H9 (cell line): ENCODE data around the gene CYS1. TPM values are rescaled to one million over a fixed set of nuclear protein-coding genes. Genes with fewer than 3 reads are reported as not detected.

ENCODE experiments used
- DNase-seq: peaks from one replicate; pipeline ENCODE4 v3.0.0-alpha.2; 2017
- H2AFZ ChIP-seq: one replicate; pipeline ENCODE4 v1.6.1; 2013; ENCODE audit warnings: mild to moderate bottlenecking, low read length, control low read depth, moderate library complexity
- H2AK5ac ChIP-seq: 2 replicates; pipeline ENCODE4 v1.6.1; 2013; ENCODE audit warnings: low read length, control low read depth, mixed read lengths; ENCODE audit not compliant: insufficient read length
- H2BK120ac ChIP-seq: one replicate; pipeline ENCODE4 v1.6.1; 2013; ENCODE audit warnings: low read depth, mild to moderate bottlenecking, low read length, control low read depth, inconsistent platforms; ENCODE audit not compliant: poor library complexity, severe bottlenecking
- H2BK12ac ChIP-seq: 2 replicates; pipeline ENCODE4 v1.6.1; 2013; ENCODE audit warnings: low read length, control low read depth, mixed read lengths, low read depth; ENCODE audit not compliant: insufficient read length
- H2BK15ac ChIP-seq: 2 replicates; pipeline ENCODE4 v1.6.1; 2013; ENCODE audit warnings: low read depth, low read length, control low read depth
- H2BK20ac ChIP-seq: one replicate; pipeline ENCODE4 v1.6.1; 2013; ENCODE audit warnings: low read depth, mild to moderate bottlenecking, low read length, control low read depth, inconsistent platforms; ENCODE audit not compliant: poor library complexity, severe bottlenecking
- H2BK5ac ChIP-seq: 2 replicates; pipeline ENCODE4 v1.6.1; 2013; ENCODE audit warnings: low read length, control low read depth, mixed read lengths; ENCODE audit not compliant: insufficient read length
- H3K14ac ChIP-seq: 2 replicates; pipeline ENCODE4 v1.6.1; 2013; ENCODE audit warnings: low read length, control low read depth; ENCODE audit not compliant: insufficient read depth
- H3K18ac ChIP-seq: 2 replicates; pipeline ENCODE4 v1.6.1; 2013; ENCODE audit warnings: low read depth, mild to moderate bottlenecking, mixed read lengths, low read length, control low read depth; ENCODE audit not compliant: insufficient read length
- H3K23ac ChIP-seq: 2 replicates; pipeline ENCODE4 v1.6.1; 2013; ENCODE audit warnings: low read length, control low read depth, mixed read lengths, low read depth; ENCODE audit not compliant: insufficient read length
- H3K23me2 ChIP-seq: 2 replicates; pipeline ENCODE4 v1.6.1; 2013; ENCODE audit warnings: low read depth, mild to moderate bottlenecking, mixed read lengths, low read length, control low read depth; ENCODE audit not compliant: insufficient read length, poor library complexity, severe bottlenecking
- H3K27ac ChIP-seq: 2 replicates; pipeline ENCODE4 v1.5.1; 2013; ENCODE audit warnings: low read length, control low read depth, mixed read lengths, low read depth; ENCODE audit not compliant: insufficient read length
- H3K27me3 ChIP-seq: 2 replicates; pipeline ENCODE4 v1.6.1; 2013; ENCODE audit warnings: low read length, control low read depth, inconsistent platforms; ENCODE audit not compliant: insufficient read depth
- H3K4ac ChIP-seq: 2 replicates; pipeline ENCODE4 v1.6.1; 2013; ENCODE audit warnings: low read depth, mild to moderate bottlenecking, control low read depth, inconsistent platforms, low read length, moderate library complexity
- H3K4me1 ChIP-seq: 2 replicates; pipeline ENCODE4 v1.6.1; 2013; ENCODE audit warnings: low read length, control low read depth, inconsistent platforms; ENCODE audit not compliant: insufficient read depth
- H3K4me2 ChIP-seq: 2 replicates; pipeline ENCODE4 v1.6.1; 2013; ENCODE audit warnings: low read length, control low read depth, mixed read lengths; ENCODE audit not compliant: insufficient read length, insufficient read depth
- H3K56ac ChIP-seq: 2 replicates; pipeline ENCODE4 v1.6.1; 2013; ENCODE audit warnings: low read depth, mild to moderate bottlenecking, mixed read lengths, low read length, control low read depth; ENCODE audit not compliant: insufficient read length
- H3K79me1 ChIP-seq: 2 replicates; pipeline ENCODE4 v1.6.1; 2013; ENCODE audit warnings: low read depth, mild to moderate bottlenecking, moderate library complexity, low read length, control low read depth, inconsistent platforms; ENCODE audit not compliant: insufficient read depth, poor library complexity, severe bottlenecking
- H3K79me2 ChIP-seq: 2 replicates; pipeline ENCODE4 v1.6.1; 2013; ENCODE audit warnings: low read length, control low read depth, inconsistent platforms; ENCODE audit not compliant: insufficient read depth
- H3K9ac ChIP-seq: 2 replicates; pipeline ENCODE4 v1.6.1; 2013; ENCODE audit warnings: low read length, control low read depth, mixed read lengths; ENCODE audit not compliant: insufficient read length; ENCODE audit errors: extremely low read depth
- H3K9me3 ChIP-seq: one replicate; pipeline ENCODE4 v1.6.1; 2013; ENCODE audit warnings: low read depth, low read length, inconsistent platforms; ENCODE audit not compliant: control insufficient read depth
- H3T11ph ChIP-seq: one replicate; pipeline ENCODE4 v1.6.1; 2013; ENCODE audit warnings: mild to moderate bottlenecking, low read length, control low read depth, inconsistent platforms
- H4K20me1 ChIP-seq: one replicate; pipeline ENCODE4 v1.6.1; 2013; ENCODE audit not compliant: control insufficient read depth, insufficient read length, insufficient read depth
- H4K5ac ChIP-seq: 2 replicates; pipeline ENCODE4 v1.6.1; 2013; ENCODE audit warnings: low read depth, mild to moderate bottlenecking, mixed read lengths, low read length, control low read depth; ENCODE audit not compliant: insufficient read length
- H4K8ac ChIP-seq: replicated peaks from 2 replicates; pipeline ENCODE4 v1.6.1; 2013; ENCODE audit warnings: low read length, control low read depth, mixed read lengths, low read depth; ENCODE audit not compliant: insufficient read length
- H4K91ac ChIP-seq: 2 replicates; pipeline ENCODE4 v1.6.1; 2013; ENCODE audit warnings: low read depth, mild to moderate bottlenecking, moderate library complexity, mixed read lengths, low read length, control low read depth; ENCODE audit not compliant: insufficient read length
- H3K27ac Mint-ChIP-seq, 3 experiments: 2 replicates in 2 of 3; 3 replicates in 1 of 3; pipeline ENCODE4 v1.8.0; 2020 to 2021; ENCODE audit warnings: mixed read lengths in 3 of 3, mild to moderate bottlenecking in 1 of 3, moderate library complexity in 1 of 3
- H3K27me3 Mint-ChIP-seq: 2 replicates; pipeline ENCODE4 v1.8.0; 2021; ENCODE audit warnings: low read depth, mild to moderate bottlenecking, moderate library complexity, mixed read lengths
- H3K36me3 Mint-ChIP-seq, 3 experiments: 2 replicates in 2 of 3; 3 replicates in 1 of 3; pipeline ENCODE4 v1.8.0; 2020 to 2021; ENCODE audit warnings: low read depth in 3 of 3, mixed read lengths in 3 of 3; ENCODE audit not compliant: insufficient read depth in 1 of 3
- H3K4me1 Mint-ChIP-seq, 2 experiments: 2 replicates each; pipeline ENCODE4 v1.8.0; 2020; ENCODE audit warnings: mixed read lengths in 2 of 2
- H3K4me3 Mint-ChIP-seq, 2 experiments: 2 replicates in 1 of 2; 3 replicates in 1 of 2; pipeline ENCODE4 v1.8.0; 2020 to 2021; ENCODE audit warnings: mild to moderate bottlenecking in 2 of 2, mixed read lengths in 2 of 2, moderate library complexity in 1 of 2
- H3K9me3 Mint-ChIP-seq, 2 experiments: 2 replicates in 1 of 2; 3 replicates in 1 of 2; pipeline ENCODE4 v1.8.0; 2020; ENCODE audit warnings: mild to moderate bottlenecking in 2 of 2, mixed read lengths in 2 of 2, moderate library complexity in 1 of 2
- WGBS: extraction: QIAGEN DNeasy Blood & Tissue Kit; methylation state at CpG from one replicate; pipeline ENCODE4 v1.1.7; 2013; ENCODE audit warnings: missing lambda C conversion rate, low lambda C conversion rate, mixed read lengths; ENCODE audit not compliant: insufficient read length; ENCODE audit errors: extremely low coverage; 5-methylcytosine and 5-hydroxymethylcytosine counted together
- total RNA-seq: library from RNA; stranded (reverse); gene quantifications from 2 replicates; pipeline ENCODE4 v1.2.1, GENCODE V29; 2021
- TF ChIP-seq, protein P1 (sequence below): fragments of 200-600 bp; sonication (generic); conservative IDR thresholded peaks from 3 replicates; pipeline ENCODE4 v1.8.0; 2021; ENCODE audit warnings: antibody characterized with exemption, mild to moderate bottlenecking

CYS1 gene
- total RNA-seq, 1 experiment from 2014 or later = 0.35 TPM

DNA sequence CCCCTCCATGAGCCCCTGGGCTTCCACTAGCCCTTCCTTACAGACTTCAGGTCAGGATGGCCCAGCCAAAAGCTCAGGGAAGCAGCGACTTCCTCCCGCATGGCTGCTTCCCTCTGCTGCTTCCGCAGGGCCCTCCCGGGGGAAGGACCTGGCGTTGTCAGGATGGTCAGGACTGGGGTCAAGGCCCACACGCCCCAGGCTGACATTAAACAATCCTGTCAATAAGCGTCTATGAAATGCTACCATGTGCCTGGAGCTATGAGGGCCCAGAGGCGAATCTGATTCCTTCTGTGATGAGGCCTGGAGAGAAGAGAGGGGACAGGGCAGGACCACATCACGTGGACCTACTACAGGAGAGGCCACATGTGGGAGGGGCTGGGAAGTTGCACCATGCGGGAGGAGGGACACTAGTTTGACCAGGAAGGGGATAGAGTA, 17.3 kb downstream of the CYS1 start:
- no peaks in the 10 kb centered on the region for H3K79me1 ChIP-seq
- no peak overlapping the region for H4K8ac ChIP-seq
- H3K4ac ChIP-seq = no peak overlapping the region
- no peak overlapping the region for H3K27ac ChIP-seq
- H2BK15ac ChIP-seq = no peak overlapping the region
- no peak overlapping the region for H2BK20ac ChIP-seq
- H3K18ac ChIP-seq = no peak overlapping the region
- Mint-ChIP-seq H3K4me3 (no peak overlapping the region), H3K9me3 (peaks cover 3% of the 10 kb centered on the region in 2 experiments; a peak in 3 of 5 replicates), H3K36me3 (peaks cover 0 to 3% (median 0%) of the 10 kb centered on the region in 3 experiments; a peak in 2 of 7 replicates), H3K27ac (no peak overlapping the region), H3K27me3 (0 out of 2 replicates have a peak, but pooled peaks cover 1% of the 10 kb centered on the region), H3K4me1 (peaks cover 10 to 21% of the 10 kb centered on the region in 2 experiments)
- H2AFZ ChIP-seq = no peak overlapping the region
- no peak overlapping the region for H3K9ac ChIP-seq
- H3K79me2 ChIP-seq = no peaks in the 10 kb centered on the region
- TF ChIP-seq, protein P1, sequence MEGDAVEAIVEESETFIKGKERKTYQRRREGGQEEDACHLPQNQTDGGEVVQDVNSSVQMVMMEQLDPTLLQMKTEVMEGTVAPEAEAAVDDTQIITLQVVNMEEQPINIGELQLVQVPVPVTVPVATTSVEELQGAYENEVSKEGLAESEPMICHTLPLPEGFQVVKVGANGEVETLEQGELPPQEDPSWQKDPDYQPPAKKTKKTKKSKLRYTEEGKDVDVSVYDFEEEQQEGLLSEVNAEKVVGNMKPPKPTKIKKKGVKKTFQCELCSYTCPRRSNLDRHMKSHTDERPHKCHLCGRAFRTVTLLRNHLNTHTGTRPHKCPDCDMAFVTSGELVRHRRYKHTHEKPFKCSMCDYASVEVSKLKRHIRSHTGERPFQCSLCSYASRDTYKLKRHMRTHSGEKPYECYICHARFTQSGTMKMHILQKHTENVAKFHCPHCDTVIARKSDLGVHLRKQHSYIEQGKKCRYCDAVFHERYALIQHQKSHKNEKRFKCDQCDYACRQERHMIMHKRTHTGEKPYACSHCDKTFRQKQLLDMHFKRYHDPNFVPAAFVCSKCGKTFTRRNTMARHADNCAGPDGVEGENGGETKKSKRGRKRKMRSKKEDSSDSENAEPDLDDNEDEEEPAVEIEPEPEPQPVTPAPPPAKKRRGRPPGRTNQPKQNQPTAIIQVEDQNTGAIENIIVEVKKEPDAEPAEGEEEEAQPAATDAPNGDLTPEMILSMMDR = no peak
- H2BK120ac ChIP-seq = no peak overlapping the region
- no peak overlapping the region for H3K4me2 ChIP-seq
- H3K27me3 ChIP-seq = no peaks in the 10 kb centered on the region
- H4K91ac ChIP-seq = no peak overlapping the region
- no peak overlapping the region for H4K5ac ChIP-seq
- H3K4me1 ChIP-seq = no peaks in the 10 kb centered on the region; the same call in 1 of the 2 replicates
- WGBS = no CpG with 5 or more reads among the region's 10 CpGs
- H3K23ac ChIP-seq = no peak overlapping the region
- H3K23me2 ChIP-seq = no peaks in the 10 kb centered on the region
- no peak overlapping the region for H3T11ph ChIP-seq
- H3K14ac ChIP-seq = no peak overlapping the region
- H3K9me3 ChIP-seq = no peaks in the 10 kb centered on the region
- H2BK12ac ChIP-seq = no peak overlapping the region
- no peak overlapping the region for H2BK5ac ChIP-seq
- no peaks in the 10 kb centered on the region for H4K20me1 ChIP-seq
- no peak overlapping the region for H3K56ac ChIP-seq
- no peak for DNase-seq
- H2AK5ac ChIP-seq = no peak overlapping the region
